Measurements from ENCODE around the gene PDZK1IP1.

DNA sequence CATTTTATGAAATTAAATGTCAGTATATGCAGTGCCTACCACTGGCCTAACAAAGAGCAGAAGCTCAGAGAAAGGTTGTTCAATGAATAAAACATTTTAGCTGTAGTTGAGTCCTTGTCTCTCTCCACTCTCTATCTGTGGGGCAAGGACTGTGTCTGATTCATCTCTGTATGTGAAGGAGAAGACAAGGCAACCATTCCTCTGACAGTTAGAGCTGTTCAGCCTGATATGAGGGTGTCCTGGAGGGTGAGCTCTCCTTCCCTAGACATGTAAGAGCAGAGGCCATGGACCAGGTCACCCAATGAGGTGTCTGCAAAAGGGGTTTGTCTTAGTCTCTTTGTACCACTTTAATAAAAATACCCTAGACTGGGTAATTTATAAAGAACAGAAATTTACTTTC lies 4.5 kb upstream of the PDZK1IP1 start:
- no peak for TF ChIP-seq POLR2A (IDR thresholded peaks at IDR 0.05; ENCODE audit: borderline replicate concordance, extremely low read depth, insufficient read depth, insufficient read length)
- no peak for TF ChIP-seq POLR2AphosphoS5 (IDR thresholded peaks at IDR 0.05; ENCODE audit: low read depth, low read length)
- TF ChIP-seq CTCF (IDR thresholded peaks at IDR 0.05 in 2 of 3, conservative IDR thresholded peaks at IDR 0.05 in 1 of 3; ENCODE audit: borderline replicate concordance in 1 of 3, insufficient read depth in 1 of 3, low read depth in 2 of 3, low read length in 2 of 3), result no peak
- TF ChIP-seq, protein P1, sequence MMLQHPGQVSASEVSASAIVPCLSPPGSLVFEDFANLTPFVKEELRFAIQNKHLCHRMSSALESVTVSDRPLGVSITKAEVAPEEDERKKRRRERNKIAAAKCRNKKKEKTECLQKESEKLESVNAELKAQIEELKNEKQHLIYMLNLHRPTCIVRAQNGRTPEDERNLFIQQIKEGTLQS (IDR thresholded peaks at IDR 0.05), result no peak
- TF ChIP-seq EZH2 (IDR thresholded peaks at IDR 0.05), result no peak
- TF ChIP-seq FOSL1 (IDR thresholded peaks at IDR 0.05; ENCODE audit: low read depth), result no peak
- TF ChIP-seq EZH2phosphoT487 (IDR thresholded peaks at IDR 0.05; ENCODE audit: borderline replicate concordance), result no peak
- TF ChIP-seq JUND (IDR thresholded peaks at IDR 0.05), result no peak
- no peak for TF ChIP-seq REST (IDR thresholded peaks at IDR 0.05; ENCODE audit: low read depth)
- no peak for TF ChIP-seq EGR1 (IDR thresholded peaks at IDR 0.05; ENCODE audit: low read depth)
- TF ChIP-seq RAD21 (IDR thresholded peaks at IDR 0.05; ENCODE audit: low read depth), result no peak
- TF ChIP-seq CEBPB (IDR thresholded peaks at IDR 0.05; ENCODE audit: low read depth), result no peak
- no peak for TF ChIP-seq SP1 (IDR thresholded peaks at IDR 0.05; ENCODE audit: low read depth)
- no peak for TF ChIP-seq YY1 (IDR thresholded peaks at IDR 0.05; ENCODE audit: extremely low read depth, insufficient replicate concordance, low read depth, low read length)

Measured in HCT116 (cell line).